Umbilical cord (tissue), 2 donors: ENCODE results near the gene PDK3. TPM values are rescaled to one million over a fixed set of nuclear protein-coding genes. Genes with fewer than 3 reads are reported as not detected.

Source experiments
- DNase-seq: peaks from one replicate; pipeline ENCODE4 v3.0.0-alpha.2; 2015; ENCODE audit warnings: low spot score
- total RNA-seq: library from RNA; depleted of rRNA; stranded (reverse); fragments of >200 nt; gene quantifications from one replicate; pipeline ENCODE4 v1.2.3, GENCODE V29; 2014; ENCODE audit warnings: low replicate concordance; ENCODE audit not compliant: insufficient read depth

Gene PDK3
- total RNA-seq, 1 donor from 2014 or later: 16.1 TPM

- DNase-seq: peak; percentile 47
Observed at GRCh38 chrX:24553011-24553410, 87.9 kb downstream of the PDK3 start.

- DNase-seq: no peak
Observed at GRCh38 chrX:24561121-24561520, 96.0 kb downstream of the PDK3 start.

GRCh38 chrX:24563291-24564010 lies 98.4 kb downstream of the PDK3 start:
- DNase-seq: no peak

GRCh38 chrX:24566240-24566639 lies 101.2 kb downstream of the PDK3 start:
- peak; percentile 42 for DNase-seq

GRCh38 chrX:24567169-24567568 lies 102.1 kb downstream of the PDK3 start:
- no peak for DNase-seq

GRCh38 chrX:24574743-24575142 lies 109.7 kb downstream of the PDK3 start:
- DNase-seq: no peak

- DNase-seq: no peak
Observed at GRCh38 chrX:24575496-24575895, 110.4 kb downstream of the PDK3 start.

GRCh38 chrX:24577091-24577490 lies 112.0 kb downstream of the PDK3 start:
- no peak for DNase-seq

Other genes starting within 250 kb of the PDK3 start
- gene SUPT20HL2, start 151.2 kb upstream of the PDK3 start, total RNA-seq: 3.4 TPM
- gene SUPT20HL1, start 104.6 kb upstream of the PDK3 start, total RNA-seq: not detected
- gene PCYT1B, start 182.1 kb downstream of the PDK3 start, total RNA-seq: 5.1 TPM
- gene POLA1, start 228.6 kb downstream of the PDK3 start, total RNA-seq: 18.1 TPM